NCI-H1417 (cell line): ENCODE results near the gene BRPF1.
A peak's percentile ranks its signal among the peaks of the same experiment; 100 is the strongest.

Source experiments
- DNase-seq, 3 experiments: peaks; one replicate each; lab custom pipeline; 2025; lab: John Stamatoyannopoulos, UW

Gene BRPF1

GRCh38 chr3:9731206-9732079 is at the start of gene BRPF1:
BRPF1 (plus strand) TSS chr3:9731735; CDS start chr3:9734141, 2,406 bp downstream.
- peak; percentile 92 to 97 (median 92) for DNase-seq

DNA sequence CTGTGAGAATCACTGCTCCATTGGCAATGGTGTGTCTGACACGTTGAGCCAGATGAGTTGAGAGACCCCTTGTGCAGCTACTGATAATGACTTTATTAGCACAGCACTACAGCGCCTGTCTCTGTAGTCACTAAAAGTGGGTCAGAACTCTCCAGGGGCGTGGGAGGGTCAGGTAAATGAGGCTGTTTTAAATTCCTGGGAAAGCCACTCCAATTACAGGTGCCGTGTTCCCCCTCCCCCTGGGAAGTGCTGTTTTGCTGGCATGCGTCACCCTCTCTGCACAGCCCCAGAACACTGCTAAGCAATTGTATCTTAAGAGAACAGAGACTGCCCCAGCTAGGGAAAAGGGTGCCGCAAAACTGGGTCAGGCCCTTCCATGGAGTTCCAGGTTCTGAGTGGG is 49.4 kb upstream of the BRPF1 start:
- no peak for DNase-seq

- DNase-seq: no peak
Measured at GRCh38 chr3:9683426-9683825, 48.1 kb upstream of the BRPF1 start.

GRCh38 chr3:9685216-9686049 is 46.1 kb upstream of the BRPF1 start:
- no peak for DNase-seq

DNA sequence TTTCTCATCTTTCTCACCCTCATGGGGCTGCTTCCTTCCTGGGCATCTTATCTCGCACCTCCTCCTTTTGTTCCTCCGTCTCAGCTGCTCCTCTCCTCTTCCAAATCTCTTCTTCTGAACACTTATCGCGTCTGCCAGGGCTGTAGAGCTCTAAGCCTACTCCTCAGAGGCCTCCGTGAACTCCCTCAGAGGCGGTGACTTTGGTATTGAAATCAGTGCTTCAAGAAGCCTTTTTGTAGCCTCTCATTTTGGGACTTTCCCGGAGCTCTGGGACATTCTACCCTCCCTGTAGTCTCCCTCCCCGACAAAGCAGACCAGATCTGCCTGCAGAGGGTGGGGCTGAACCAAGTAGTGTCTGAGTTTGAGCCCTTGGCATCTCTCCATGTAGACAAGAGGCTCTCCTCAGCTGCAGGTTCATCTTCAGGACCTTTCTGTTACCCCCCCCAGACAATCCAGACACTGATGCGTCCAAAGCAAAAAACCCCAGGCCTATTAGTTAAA is 45.4 kb upstream of the BRPF1 start:
- no peak for DNase-seq

DNA sequence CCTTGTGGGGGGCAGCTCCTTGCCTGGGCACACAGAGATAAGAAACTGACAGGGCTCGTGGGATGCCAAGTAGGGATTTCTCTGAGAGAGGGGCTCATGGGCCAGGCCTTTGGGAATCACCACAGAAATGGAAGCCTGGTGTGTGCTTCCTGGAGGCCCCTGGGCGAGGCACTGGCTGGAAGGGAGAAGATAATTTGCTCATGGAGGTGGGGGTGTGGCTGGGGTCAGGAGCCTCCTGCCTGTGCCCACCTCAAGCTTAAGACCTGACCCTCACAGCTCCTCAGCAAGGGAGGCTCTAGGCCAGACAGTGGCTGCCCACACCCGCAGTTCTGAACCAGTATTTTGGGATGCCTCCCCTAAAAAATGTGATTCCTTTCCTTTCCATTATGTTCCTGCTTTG is 44.8 kb upstream of the BRPF1 start:
- DNase-seq: no peak

DNA sequence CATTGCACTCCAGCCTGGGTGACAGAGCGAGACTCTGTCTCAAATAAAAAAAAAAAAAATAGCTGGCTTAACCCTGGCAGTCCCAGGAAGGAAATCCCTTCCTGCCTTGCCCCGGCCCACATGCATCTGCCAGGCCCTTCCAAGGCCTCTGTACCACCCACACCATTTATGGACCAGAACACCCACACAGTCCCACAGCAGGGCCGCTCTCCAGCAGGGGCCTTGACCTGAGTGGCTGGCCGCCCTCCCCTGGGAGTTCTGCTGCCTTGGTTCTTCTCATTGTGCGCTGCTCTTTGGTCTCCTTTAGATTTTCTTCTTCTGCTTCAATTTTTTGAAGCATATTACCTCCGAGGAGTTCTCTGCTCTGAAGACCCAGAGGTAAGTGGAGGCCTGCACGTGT is 44.0 kb upstream of the BRPF1 start:
- DNase-seq: no peak

DNA sequence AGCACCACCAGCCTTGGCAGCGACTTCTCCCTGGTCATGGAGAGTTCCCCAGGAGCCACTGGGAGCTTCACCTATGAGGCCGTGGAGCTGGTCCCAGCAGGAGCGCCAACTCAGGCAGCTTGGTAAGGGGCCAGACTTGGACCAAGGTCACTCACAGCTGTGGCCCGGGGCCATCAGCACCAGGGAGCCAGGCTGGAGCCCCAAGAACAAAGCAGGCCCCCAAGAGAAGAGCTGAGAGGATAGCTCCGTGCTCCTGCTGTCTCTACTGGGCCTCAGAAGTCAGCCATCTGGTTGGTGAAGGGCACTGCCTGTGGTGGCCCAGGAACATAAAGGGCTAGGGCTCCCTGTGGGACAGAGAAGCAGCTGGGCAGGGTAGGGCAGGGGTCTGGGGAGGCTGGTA is 42.6 kb upstream of the BRPF1 start:
- DNase-seq: no peak

DNA sequence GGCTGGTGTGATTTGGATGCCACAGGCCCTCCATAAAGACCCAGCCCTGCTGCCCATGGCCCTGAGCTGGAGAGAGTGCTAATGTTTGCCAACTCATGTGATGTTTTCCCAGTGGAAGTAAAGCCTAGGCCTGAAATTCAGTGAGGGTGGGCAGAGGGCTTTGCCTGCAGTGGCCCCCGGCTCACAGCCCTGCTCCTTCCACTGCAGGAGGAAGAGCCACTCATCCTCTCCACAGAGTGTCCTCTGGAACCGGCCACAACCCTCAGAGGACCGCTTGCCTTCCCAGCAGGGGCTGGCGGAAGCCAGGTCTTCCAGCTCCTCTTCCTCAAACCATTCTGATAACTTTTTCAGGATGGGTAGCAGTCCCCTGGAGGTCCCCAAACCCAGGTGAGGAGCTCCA is 41.8 kb upstream of the BRPF1 start:
- DNase-seq: no peak

DNA sequence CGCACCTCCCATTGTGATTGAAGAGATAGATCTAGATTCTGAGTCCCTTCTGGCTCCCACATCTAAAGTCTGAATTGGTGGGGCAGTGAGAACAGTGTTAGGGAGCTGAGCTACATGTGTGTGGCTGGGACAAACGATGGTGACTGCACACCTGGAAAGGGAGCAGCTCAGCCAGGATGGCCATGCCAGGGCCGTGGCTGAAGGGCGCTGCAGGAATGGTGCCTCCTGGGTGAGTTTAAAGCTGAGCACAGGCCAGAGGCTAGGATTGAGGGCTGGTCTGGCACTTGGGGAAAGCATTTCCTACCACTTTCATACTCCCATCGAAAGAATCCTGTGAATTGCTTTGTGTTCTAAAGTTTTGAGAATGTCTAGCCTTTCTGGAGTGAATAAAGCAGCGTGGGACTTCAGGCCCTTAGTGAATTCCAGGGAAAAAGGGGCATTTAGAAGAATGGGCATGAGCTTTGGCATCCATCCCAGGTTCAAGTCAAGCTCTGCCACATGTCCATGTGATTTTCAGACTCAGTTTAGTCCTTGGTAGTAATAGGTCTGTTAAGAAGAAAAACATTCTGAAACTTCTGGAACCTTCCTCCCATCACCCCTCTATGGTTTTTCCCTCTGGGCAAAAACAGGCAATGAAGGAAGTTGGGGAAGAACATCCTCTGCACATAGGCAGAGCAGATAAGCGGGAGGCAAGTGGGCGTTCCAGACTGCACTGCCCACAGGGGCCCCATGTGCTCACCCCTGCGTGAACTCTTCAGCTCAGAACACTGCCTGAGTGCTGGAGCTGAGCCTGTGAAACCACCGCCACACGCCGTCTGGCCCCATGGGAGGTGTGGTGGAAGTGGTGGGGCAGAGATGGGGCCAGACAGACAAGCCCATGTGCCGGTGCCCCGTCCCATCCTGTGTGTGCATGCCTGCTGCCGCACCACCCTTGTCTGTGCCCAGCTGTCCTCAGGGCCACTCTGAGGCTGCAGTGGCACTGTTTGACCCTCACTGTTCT is 40.8 kb upstream of the BRPF1 start:
- no peak for DNase-seq

DNA sequence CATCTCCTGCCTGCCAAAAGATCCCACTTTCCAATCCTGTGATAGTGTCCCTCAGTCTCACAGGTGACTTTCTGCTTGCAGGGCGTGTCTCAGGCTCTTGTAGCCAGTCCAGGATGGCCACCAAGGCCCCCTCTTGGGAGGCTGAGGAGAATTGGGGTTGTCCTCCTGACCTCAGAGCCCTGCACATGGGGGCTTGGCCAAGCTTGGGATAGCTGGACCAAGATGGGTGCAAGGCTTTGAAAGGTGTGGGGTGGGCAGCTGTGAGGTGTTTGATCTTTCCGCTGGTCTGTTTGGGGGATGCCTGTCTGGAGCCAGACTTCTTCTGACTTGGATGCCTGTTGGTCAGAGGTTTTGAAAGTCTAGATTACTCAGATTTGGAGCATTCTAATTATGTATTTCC is 39.9 kb upstream of the BRPF1 start:
- no peak for DNase-seq

DNA sequence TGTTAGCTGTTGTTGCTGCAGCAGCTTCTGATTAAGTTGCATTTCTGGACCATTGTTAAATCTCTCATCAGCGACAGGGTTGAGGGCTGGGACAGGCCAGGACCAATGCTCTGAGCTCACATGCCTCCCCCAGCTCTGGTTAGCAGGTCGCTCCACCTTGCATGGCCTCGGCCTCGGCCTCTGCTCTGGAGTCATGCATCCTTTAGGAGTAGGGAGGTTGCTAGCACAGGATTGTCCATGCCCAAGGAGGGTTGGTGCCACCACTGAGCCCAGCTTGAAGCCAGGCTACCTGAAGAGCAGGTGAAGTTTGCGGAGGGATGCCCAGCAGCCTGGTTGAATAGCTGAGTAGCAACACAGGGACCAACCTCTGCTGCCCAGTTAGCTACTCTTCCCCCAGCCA is 39.1 kb upstream of the BRPF1 start:
- DNase-seq: no peak

DNA sequence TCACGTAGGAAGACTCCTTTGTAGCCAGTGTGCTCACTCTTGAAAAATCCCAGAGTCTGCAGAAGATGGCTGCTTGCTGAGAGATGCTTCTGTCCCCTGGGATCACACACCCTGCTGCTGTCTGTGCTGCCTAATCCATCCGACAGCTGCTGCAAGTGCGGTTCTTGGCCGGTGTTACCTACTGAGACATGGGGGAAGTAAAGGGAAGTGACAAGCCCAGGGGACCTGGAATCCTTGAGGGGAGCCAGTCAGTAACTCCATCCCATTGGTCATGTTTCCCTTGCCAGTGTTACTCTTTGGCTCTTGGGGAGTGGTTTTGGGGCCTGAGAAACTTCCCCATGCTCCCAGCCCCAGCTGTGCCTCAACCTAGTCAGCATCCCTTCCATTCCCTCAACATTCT is 36.2 kb upstream of the BRPF1 start:
- no peak for DNase-seq

DNA sequence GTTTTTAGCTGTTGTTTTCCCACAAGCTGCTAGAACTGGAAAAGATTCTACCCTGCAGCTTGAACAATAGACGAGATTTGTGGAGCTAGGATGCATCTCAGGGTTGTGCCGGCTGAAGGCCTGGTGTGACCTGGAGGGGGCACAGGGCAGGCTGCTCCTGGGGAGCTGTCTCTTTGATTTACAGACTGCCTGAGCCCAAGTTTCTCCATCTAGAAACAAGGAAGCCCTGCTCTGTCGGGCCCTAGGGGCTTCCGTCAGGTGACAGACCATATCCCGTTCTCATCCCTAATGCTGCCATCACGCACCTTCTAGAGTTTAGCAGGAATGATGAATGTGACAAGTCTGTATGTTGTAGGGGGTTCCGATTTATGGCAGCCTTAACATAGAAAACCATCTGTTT is 35.8 kb upstream of the BRPF1 start:
- no peak for DNase-seq

DNA sequence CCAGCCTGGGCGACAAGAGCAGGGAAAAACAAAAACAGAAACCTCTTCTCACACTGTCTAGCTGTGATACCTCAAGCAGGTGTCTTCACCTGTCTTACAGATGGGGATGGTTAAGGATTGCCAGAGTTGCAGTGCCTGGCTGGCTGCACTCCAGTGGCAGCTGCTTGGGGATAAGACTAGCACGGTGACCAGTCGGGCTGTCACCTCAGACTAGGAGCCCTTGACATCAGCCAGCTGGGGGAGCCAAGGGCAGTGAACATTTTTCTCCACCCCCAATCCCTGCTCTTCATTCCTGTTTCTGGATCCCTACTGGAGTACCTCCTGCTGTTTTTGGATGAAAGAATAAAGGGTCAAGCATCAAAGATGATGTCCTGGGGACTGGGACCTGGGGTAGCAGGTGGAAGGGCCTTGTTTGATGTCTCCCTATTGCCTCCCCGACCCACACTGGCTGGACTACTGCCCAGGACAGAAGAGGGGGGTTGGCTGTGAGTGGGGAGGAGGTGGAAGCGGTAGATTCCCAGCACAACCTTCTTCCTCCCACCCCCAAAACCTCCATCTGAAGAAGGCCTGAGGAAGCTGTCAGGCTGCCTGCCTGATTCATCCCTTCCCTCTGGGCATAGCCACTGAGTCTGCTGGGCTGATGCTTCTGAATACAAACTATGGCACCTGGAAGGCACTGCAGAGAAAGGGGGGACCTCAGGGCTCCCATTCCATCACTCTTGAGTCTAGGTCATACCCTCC is 34.9 kb upstream of the BRPF1 start:
- no peak for DNase-seq

DNA sequence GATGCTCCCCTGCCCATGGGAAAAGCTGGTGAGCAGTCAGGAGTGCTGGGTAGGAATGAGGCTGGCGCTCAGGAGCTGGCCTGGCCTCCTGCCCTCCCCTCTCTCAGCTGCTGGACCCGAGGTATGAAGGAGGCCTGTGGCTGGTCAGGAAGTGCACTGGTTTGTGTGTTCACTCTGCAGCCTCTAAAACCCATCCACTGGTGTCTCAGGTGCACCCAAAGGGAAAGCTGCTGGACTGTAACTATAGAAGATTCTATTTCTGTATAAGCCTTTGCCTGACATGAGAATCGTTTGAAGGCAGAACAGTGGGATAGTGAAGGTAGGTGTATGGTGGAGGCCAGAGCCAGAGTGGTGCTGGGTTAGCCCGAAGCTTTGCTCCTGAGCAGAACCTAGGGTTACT is 33.6 kb upstream of the BRPF1 start:
- no peak for DNase-seq

- no peak for DNase-seq
Measured at GRCh38 chr3:9698293-9698692, 33.2 kb upstream of the BRPF1 start.

DNA sequence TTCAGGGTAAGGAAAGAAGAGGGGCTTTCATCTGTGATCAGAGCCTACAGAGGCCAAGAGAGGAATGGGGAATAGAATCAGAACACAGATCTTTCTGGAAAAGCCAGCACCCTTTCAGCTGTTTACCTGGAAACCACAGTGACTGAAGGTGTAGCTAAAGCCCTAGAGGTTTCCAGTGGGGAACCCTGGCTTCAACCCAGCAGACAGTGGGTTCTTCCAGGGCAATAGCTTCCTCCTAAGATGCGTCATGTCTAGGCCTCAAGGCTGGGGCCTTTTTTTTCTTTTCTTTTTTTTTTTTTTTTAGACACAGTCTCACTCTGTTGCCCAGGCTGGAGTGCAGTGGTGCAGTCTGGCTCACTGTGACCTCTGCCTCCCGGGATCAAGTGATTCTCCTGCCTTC is 31.0 kb upstream of the BRPF1 start:
- DNase-seq: no peak

- no peak for DNase-seq
Measured at GRCh38 chr3:9701006-9701405, 30.5 kb upstream of the BRPF1 start.

GRCh38 chr3:9701711-9702110 is 29.8 kb upstream of the BRPF1 start:
- no peak for DNase-seq

DNA sequence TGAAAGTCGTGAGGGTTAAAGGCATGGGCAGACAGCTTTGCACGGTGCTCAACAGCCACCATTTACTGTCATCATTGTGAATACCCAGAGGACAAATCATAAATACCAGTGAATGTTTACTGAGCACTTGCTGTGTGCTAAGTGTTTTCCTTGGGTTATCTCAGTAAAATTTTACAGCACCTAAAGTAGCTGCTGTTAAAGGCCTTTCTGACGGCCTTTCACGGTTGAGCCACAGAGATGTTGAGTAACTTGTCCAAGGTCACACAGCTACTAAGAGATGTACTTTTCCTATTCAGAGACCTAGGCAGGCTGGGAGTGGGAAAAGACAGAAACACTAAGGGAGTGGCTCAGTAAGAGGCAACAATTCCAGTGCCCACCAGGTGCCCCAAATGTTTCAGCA is 28.3 kb upstream of the BRPF1 start:
- no peak for DNase-seq
